ACC112 (cell line): ENCODE measurements around the gene TLCD4.

Source experiments
- H2AFZ ChIP-seq: fragments of 200-600 bp; sonication (generic); one replicate; pipeline ENCODE4 v1.6.0; 2017; ENCODE audit warnings: antibody characterized with exemption, low read length; ENCODE audit not compliant: unreplicated experiment
- H3K27ac ChIP-seq: fragments of 200-600 bp; sonication (generic); 2 replicates; pipeline ENCODE4 v1.5.1; 2014; ENCODE audit warnings: low read depth, mild to moderate bottlenecking, antibody characterized with exemption, low read length, moderate library complexity
- H3K27me3 ChIP-seq: fragments of 200-600 bp; sonication (generic); 2 replicates; pipeline ENCODE4 v1.6.1; 2014; ENCODE audit warnings: mild to moderate bottlenecking, antibody characterized with exemption, low read length, moderate library complexity, mixed read lengths; ENCODE audit not compliant: insufficient read depth
- H3K36me3 ChIP-seq: fragments of 200-600 bp; sonication (generic); 2 replicates; pipeline ENCODE4 v1.6.1; 2016; ENCODE audit warnings: mild to moderate bottlenecking, antibody characterized with exemption, low read length, moderate library complexity, mixed read lengths; ENCODE audit not compliant: insufficient read depth
- H3K4me1 ChIP-seq: fragments of 200-600 bp; sonication (generic); one replicate; pipeline ENCODE4 v1.6.1; 2016; ENCODE audit warnings: low read length, mixed read lengths; ENCODE audit not compliant: insufficient read depth, unreplicated experiment, control insufficient read depth
- H3K4me3 ChIP-seq: fragments of 200-600 bp; sonication (generic); 2 replicates; pipeline ENCODE4 v1.5.1; 2014; ENCODE audit warnings: mild to moderate bottlenecking, low read depth, low read length
- H3K79me2 ChIP-seq: fragments of 200-600 bp; sonication (generic); one replicate; pipeline ENCODE4 v1.6.0; 2016; ENCODE audit warnings: low read length; ENCODE audit not compliant: control insufficient read depth, unreplicated experiment, insufficient read depth

Gene TLCD4

GRCh38 chr1:95122151-95122697, 5.1 kb downstream of the TLCD4 start:
- H3K4me3 ChIP-seq = no peak overlapping the region
- peaks cover 35% of the 10 kb centered on the region for H3K27me3 ChIP-seq
- no peak overlapping the region for H3K27ac ChIP-seq
- H2AFZ ChIP-seq = no peak overlapping the region
- H3K4me1 ChIP-seq = no peaks in the 10 kb centered on the region
- no peaks in the 10 kb centered on the region for H3K79me2 ChIP-seq
- no peaks in the 10 kb centered on the region for H3K36me3 ChIP-seq

- Histone ChIP-seq H3K27me3 (peaks cover 18% of the 10 kb centered on the region), H3K4me1 (no peaks in the 10 kb centered on the region), H2AFZ (no peak overlapping the region), H3K79me2 (no peaks in the 10 kb centered on the region), H3K36me3 (no peaks in the 10 kb centered on the region), H3K27ac (no peak overlapping the region), H3K4me3 (no peak overlapping the region)
Observed at GRCh38 chr1:95124342-95124741, 7.2 kb downstream of the TLCD4 start.

- H3K36me3 ChIP-seq = no peaks in the 10 kb centered on the region
Observed at GRCh38 chr1:95126366-95126765, 9.2 kb downstream of the TLCD4 start.

DNA sequence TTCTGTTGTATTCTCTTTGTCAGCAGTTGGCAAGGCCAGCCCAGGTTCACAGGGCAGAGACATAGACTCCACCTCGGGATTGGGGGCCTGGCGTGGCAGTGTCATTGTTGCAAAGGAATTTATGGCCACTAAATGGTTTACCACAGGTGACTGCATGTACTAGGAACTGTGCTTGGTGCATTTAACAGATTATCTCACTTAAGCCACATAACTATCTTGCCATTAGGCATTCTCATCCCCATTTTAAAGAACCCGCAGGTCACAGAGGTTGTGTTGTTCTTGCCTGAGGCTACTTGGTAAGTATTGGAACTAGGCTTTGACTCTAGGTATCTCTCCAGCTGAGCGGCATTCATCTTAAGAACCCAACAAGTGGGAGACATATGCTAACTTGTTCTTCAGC, 9.7 kb downstream of the TLCD4 start:
- H3K4me1 ChIP-seq = no peaks in the 10 kb centered on the region
- H2AFZ ChIP-seq = no peak overlapping the region
- H3K4me3 ChIP-seq = no peak overlapping the region
- no peak overlapping the region for H3K27ac ChIP-seq
- no peaks in the 10 kb centered on the region for H3K79me2 ChIP-seq
- 0 out of 2 replicates have a peak, but pooled peaks cover 3% of the 10 kb centered on the region for H3K27me3 ChIP-seq
- H3K36me3 ChIP-seq = no peaks in the 10 kb centered on the region

More at GRCh38 chr1:95126366-95126765, 9.2 kb downstream of the TLCD4 start:
- Histone ChIP-seq H3K27me3 (0 out of 2 replicates have a peak, but pooled peaks cover 3% of the 10 kb centered on the region), H3K4me3 (no peak overlapping the region), H3K27ac (no peak overlapping the region), H3K4me1 (no peaks in the 10 kb centered on the region), H2AFZ (no peak overlapping the region), H3K79me2 (no peaks in the 10 kb centered on the region)

GRCh38 chr1:95127380-95127779, 10.2 kb downstream of the TLCD4 start:
- Histone ChIP-seq H3K4me1 (no peaks in the 10 kb centered on the region), H3K27ac (no peak overlapping the region), H2AFZ (no peak overlapping the region), H3K36me3 (no peaks in the 10 kb centered on the region), H3K4me3 (no peak overlapping the region), H3K27me3 (0 out of 2 replicates have a peak, but pooled peaks cover 3% of the 10 kb centered on the region), H3K79me2 (no peaks in the 10 kb centered on the region)

GRCh38 chr1:95132762-95133161, 15.6 kb downstream of the TLCD4 start:
- Histone ChIP-seq H3K4me3 (no peak overlapping the region), H2AFZ (no peak overlapping the region), H3K36me3 (no peaks in the 10 kb centered on the region), H3K27ac (no peak overlapping the region), H3K79me2 (no peaks in the 10 kb centered on the region), H3K27me3 (0 out of 2 replicates have a peak, but pooled peaks cover 3% of the 10 kb centered on the region), H3K4me1 (no peaks in the 10 kb centered on the region)

DNA sequence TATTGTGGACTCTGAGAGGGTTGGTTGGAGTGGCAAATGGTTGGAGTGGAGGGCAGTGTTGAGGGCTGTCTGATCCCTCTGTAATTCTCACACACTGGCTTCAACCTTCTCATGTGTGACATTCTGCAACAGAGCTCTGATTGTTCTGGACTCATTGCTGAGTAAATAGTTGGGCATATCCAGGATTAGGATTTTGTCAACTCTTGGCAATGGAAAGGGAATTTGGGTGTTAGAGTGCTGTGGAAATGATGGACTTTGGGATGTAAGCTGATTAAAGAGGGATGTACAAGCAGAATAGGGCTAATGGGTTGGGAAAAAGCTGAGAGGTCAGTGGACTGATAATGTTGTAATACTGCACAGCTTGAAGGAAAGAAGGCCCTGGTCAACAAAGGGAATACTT, 16.5 kb downstream of the TLCD4 start:
- H3K27ac ChIP-seq = no peak overlapping the region
- H3K4me1 ChIP-seq = no peaks in the 10 kb centered on the region
- H3K36me3 ChIP-seq = no peaks in the 10 kb centered on the region
- no peaks in the 10 kb centered on the region for H3K79me2 ChIP-seq
- no peak overlapping the region for H3K4me3 ChIP-seq
- 0 out of 2 replicates have a peak, but pooled peaks cover 3% of the 10 kb centered on the region for H3K27me3 ChIP-seq
- no peak overlapping the region for H2AFZ ChIP-seq

- Histone ChIP-seq H3K27me3 (no peaks in the 10 kb centered on the region), H2AFZ (no peak overlapping the region), H3K4me1 (no peaks in the 10 kb centered on the region), H3K27ac (no peak overlapping the region), H3K4me3 (no peak overlapping the region), H3K79me2 (no peaks in the 10 kb centered on the region), H3K36me3 (no peaks in the 10 kb centered on the region)
Observed at GRCh38 chr1:95138223-95138622, 21.1 kb downstream of the TLCD4 start.

DNA sequence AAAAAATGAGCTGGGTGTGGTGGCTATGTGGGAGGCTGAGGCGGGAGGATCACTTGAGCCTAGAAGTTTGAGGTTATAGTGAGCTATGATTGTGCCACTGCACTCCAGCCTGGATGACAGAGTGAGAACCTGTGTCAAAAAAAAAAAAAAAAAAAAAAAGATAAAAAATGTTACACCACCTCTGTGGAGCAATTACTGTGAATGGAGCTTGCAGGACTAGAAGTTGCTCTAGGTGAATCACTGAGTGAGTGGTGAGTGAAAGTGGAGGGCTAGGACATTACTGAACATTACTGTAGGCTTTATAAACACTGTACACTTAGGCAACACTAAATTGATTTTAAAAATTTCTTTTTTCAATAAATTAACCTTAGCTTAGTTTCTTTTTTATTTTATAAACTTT, 21.9 kb downstream of the TLCD4 start:
- H2AFZ ChIP-seq = no peak overlapping the region
- no peak overlapping the region for H3K27ac ChIP-seq

DNA sequence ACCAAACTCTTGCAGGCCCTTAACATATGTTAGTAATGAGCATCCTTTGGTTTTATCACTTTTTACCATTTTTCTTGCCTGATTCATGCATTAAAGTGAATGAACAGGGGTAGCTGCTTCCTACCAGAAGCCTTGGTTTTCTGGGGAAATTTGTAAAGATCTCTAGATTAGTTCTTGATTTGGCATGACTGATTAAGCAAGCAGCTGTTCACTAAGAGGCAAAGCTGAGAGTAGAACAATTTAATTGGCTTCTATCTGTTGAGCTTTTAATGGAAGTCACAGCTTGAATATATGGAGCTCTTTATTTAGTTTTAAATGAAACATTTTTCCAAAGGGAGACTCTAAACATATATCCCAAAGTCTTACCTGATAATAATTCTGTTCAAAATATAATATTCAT, 23.6 kb downstream of the TLCD4 start:
- Histone ChIP-seq H3K79me2 (no peaks in the 10 kb centered on the region), H3K27me3 (no peaks in the 10 kb centered on the region)

More for the DNA sequence above, 21.9 kb downstream of the TLCD4 start:
- Histone ChIP-seq H3K4me3 (no peak overlapping the region), H3K27me3 (no peaks in the 10 kb centered on the region), H3K4me1 (no peaks in the 10 kb centered on the region), H3K36me3 (no peaks in the 10 kb centered on the region), H3K79me2 (no peaks in the 10 kb centered on the region)

DNA sequence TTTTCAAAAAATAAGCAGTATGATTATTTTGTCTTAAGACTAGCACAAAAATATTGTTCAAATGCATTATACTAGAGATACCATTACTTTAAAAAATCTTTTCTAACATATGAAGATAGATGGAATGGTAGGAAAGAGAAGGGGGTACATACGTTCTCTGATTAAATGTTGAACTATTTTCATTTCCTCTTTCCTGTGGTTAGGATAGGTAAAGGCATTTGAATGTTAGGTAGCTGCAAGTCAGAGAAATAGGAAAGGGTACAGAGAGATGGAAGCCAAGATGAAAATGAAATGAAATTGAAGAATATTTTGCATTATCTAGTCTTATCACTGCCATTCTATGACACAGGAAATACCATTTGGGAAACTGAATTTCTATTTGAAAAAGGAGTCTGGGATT, 28.3 kb downstream of the TLCD4 start:
- Histone ChIP-seq H3K4me1 (no peaks in the 10 kb centered on the region), H3K27me3 (no peaks in the 10 kb centered on the region), H3K4me3 (no peak overlapping the region), H2AFZ (no peak overlapping the region), H3K27ac (no peak overlapping the region), H3K79me2 (no peaks in the 10 kb centered on the region), H3K36me3 (no peaks in the 10 kb centered on the region)

More for the DNA sequence above, 23.6 kb downstream of the TLCD4 start:
- Histone ChIP-seq H3K27ac (no peak overlapping the region), H2AFZ (no peak overlapping the region), H3K36me3 (no peaks in the 10 kb centered on the region), H3K4me3 (no peak overlapping the region), H3K4me1 (no peaks in the 10 kb centered on the region)
